Hippocampal formation (tissue), 2 donors: ENCODE results near the gene HSPB7.
A peak's percentile ranks its signal among the peaks of the same experiment; 100 is the strongest.

Experiments
- DNase-seq, 2 donors: peaks; one replicate each; lab custom pipeline; 2025; lab: John Stamatoyannopoulos, UW

The HSPB7 gene

DNA sequence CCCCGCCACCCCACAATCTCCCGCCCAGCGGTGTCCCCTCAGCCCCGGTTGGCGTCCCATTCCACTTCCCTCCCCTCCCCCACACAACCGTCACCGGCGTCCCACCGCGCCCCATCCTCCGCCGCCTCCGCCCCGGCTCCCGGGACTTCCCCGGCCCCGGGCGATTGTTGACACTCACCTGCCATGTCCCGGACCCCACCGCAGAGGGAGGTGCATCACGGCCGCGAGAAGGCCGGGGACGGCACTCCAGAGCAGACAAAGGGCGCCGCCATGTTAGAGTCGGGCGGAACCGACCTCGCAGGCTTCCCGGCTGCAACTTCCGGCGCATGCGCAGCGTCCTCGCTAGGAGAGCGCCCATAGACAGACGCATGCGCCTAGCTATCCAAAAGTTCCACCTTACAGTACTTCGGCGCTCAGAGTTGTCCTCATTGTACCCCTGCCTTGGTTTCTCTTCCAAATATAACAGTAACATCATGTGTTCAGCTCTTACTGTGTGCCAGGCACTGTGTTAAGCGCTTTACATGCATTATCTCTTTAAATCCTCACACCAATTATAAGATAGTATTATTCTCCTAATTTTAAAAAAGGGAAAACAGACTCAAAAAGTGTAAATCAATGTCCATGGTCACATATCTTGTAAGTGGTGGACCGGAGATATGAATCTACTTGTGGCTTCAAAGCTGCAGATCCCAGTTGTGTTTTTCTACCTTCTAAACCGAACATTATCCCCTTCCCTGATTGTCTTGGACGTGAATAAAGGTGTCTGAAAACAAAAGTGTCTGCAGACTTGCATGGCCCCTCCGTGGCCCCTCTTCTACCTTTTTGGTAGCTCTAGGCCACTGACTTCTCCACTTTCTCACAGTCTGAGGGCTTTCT lies 41.8 kb downstream of the HSPB7 start, which contains the start of gene ZBTB17:
ZBTB17 (minus strand) TSS at position 297 of the 876 bp plus-strand sequence. CDS start 27,606 bp downstream, outside the sequence.
- peak; percentile 83 to 90 for DNase-seq

DNA sequence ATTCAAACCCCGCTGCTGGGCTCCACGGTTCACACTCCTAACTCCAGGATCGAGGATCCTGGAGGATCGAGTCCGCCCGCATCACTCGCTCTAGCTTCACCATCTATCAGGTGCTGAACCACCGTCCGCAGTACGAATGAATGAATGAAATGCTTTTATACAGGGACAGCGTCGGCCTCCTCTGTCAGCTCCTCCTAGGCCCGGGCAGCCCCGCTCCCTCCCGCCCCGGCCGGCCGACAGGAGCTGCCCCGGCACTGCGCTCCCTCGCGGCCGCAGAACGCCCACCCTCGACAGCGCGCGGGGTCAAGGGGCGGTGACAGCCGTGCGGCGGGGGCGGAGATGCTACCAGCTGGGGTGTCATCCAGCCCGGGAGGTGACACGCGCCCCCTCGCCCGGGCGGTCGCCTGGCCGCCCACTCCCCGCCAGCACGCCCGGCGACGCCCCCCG lies 42.5 kb downstream of the HSPB7 start:
- peak; percentile 51 to 79 for DNase-seq

DNA sequence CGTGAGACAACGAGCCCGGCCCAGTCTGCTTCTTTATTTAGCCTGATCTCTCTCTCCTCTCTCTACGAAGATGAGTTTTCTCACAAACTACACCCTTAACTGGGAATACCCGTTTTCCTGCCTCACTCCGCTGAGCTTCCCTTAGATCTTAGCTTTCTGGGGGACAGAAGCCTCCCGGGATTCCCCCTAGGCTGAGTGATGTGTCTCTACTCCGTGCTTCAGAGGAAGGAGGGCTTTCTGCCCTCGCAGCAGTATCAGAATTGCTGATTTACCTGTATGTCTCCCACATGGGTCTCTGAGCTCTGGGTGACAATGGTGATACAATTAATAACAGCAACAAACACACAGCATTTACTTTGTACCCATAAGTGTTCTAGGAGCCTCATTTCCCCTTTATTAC lies 43.0 kb downstream of the HSPB7 start:
- DNase-seq = no peak

DNA sequence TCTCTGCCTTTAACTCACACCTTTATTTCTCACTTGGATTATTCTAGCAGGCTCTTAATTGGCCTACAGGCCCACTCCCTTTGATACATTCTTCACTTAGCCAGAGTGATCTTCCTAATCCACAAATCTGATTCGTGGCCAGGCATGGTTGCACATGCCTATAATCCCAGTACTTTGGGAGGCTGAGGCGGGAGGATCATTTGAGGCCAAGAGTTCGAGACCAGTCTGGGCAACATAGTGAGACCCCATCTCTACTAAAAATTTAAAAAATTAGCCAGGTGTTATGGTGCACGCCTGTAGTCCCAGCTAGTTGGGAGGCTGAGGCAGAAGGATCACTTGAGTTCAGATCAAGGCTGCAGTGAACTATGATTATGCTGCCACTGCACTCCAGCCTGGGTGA lies 44.1 kb downstream of the HSPB7 start:
- no peak for DNase-seq

DNA sequence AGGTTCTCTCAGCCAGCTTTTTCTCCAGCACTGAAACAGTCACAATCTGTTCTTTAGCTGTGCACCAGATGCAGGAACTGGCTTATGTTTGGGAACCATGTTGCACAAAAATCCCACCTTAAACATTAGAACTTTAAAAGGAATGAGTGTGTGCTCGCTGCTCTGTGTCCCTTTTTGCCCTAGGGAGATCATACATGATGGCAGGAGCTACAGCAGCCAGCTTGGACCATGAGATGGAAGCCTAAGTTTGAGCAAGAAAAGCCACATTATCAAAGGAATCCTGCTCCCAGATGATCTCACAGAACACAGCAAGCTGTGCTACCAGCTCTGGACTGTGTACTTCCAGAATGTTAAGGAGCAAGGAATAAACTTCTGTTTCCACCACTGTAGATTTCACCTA lies 45.4 kb downstream of the HSPB7 start:
- DNase-seq = no peak

DNA sequence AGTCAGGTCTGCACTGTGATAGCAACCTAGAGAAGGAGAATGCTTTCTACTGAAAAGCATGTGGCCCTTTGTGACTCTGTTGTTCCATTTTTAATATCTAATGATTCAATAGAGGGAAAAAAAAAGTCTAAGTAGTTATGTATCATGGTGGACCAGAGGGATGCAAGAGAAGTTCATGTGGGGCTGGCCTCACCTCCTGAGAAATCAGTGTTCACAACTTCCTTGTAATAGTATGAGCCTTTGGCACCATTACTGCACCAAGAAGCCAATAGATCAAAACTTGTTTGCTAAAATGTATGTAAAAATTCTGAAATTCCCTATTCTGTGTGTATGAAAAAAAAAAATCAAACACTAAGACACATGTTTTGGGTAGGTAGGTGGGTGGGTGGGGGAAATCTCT lies 46.9 kb downstream of the HSPB7 start:
- DNase-seq = no peak

DNA sequence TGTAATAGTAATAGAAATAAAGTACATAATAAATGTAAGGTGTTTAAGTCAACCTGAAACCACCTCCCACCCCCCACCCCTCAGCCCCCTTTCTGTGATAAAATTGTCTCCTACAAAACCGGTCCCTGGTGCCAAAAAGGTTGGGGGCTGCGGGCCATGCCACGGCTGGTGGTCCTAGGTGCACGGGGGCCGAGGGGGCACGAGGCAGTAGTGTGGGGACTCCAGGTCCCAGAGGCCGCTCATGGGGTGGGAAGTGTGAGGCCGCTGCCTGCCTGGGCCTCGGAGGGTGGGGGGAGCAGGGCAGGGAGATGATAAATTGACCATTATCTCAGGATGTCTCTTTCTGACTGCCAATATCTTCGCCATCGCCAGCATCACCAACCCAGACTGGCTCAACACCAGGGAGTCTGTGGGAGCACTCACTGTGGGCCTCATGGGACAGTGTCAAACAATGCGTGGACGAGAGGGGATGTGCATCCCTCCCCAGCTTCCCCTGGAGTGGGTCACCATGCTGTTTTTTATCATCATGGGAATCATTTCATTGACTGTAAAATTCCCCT lies 48.4 kb downstream of the HSPB7 start:
- no peak for DNase-seq

DNA sequence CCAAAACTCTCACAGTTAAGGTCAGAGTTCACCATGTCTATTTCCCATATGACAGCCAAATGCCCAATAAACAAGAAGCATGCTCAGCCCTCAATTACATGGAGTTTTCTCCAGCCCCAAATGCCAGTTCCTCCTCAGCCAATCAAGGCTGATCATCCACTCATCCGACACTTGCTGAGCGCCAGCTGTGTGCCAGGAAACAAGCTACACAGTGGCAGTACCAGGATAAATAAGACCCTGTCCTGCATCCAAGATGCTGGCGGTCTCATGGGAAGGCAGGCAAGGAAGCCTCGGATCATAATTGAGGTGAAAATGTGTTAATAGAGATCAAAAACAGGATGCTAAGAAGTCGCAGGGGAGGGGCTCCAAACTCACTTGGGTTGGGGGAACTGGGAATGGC lies 49.7 kb downstream of the HSPB7 start:
- peak in 1 of 2 donors; percentile 33 for DNase-seq

DNA sequence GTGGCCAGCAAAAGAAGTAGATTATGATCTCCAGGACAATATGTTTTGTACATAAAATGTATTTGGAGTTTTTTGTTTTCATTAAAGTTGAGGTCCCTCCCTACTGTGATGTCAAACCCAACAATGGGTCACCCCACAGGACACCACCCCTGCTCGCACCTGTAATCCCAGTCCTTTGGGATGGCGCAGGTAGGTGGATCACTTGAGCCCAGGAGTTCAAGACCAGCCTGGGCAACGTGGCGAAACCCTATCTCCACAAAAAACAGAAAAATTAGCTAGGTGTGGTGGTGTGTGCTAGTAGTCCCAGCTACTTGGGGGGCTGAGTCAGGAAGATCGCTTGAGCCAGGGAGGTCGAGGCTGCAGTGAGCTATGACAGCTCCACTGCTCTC lies 50.9 kb downstream of the HSPB7 start:
- no peak for DNase-seq

DNA sequence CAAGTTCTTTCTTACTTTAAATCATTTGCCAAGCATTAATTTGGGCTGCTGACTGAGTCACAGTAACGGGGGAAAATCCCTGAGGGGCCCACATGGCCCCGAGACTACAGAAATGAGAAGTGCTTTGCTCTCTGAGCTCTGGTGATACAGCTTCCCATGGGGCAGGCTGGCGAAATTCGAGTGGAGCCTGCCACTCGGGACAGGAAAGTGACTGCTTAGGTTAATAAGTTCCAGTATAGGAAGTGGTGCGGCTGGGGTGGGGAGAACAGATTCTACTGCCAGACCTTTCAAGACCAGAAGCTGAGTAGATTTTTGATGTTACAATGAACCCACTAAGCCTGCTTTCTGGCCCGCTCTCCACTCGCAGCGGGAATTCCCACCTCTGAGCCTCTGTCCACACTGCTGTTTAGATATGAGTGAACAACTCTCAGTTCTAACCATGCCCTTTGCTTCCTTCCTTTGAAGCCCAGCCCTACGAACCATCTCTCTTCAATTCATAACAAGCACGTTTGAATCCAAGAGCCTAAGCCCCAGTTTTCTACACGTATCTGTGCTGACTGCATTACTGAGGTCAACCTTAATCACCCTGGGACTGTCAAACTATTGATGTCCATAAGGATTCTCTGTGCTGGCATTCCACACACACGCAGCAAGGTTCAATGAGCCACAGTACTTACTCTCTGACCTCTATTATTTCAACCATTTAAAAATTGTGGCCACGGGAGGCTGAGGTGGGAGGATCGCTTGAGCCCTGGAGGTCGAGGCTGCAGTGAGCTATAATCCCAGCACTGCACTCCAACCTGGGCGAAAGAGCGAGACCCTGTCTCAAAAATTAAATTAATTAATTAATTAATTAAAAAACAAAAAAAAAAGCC lies 51.5 kb downstream of the HSPB7 start:
- peak; percentile 46 to 53 for DNase-seq

DNA sequence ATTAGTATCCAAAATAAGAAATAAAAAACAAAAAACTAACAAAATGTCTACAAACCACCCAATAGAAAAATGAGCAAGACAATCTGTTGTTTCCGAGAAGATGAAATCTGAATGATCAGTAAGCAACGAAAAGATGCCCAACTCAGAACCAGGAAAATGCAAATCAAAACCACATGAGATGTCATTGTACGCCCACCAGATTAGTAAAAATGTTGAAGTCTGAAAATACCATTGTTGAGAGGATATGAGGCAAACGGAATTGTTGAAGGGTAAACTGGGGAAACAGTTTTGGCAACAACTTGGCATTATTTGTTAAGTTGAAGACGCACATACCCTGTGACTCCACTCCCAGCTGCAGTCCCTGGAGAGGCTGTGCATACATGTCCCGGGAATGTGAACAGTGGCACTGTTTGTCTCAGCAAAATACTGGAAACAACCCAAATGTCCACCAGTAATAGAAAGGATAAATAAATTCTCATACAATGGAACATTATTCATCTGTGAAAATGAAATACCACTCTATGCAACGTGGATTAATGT lies 52.5 kb downstream of the HSPB7 start:
- DNase-seq = peak; percentile 65 to 87
